K562 treated with DMSO at 1 percent for 48 hours (cell line): ENCODE results near the gene DR1. TPM values are rescaled to one million over a fixed set of nuclear protein-coding genes. Genes with fewer than 3 reads are reported as not detected.

Source experiments
- total RNA-seq: library from RNA; unstranded; fragments of 300-600 nt; gene quantifications from 2 replicates; pipeline ENCODE4 v1.2.3, GENCODE V29; 2022; ENCODE audit warnings: low replicate concordance; ENCODE audit errors: extremely low read depth

DR1 gene
- not detected in 2 replicates for total RNA-seq

GRCh38 chr1:93345633-93346420 is at the start of gene DR1:
DR1 (plus strand) TSS chr1:93345907; CDS start chr1:93346646, 739 bp downstream.

Other genes with a start within 250 kb of the DR1 start
- not detected in 2 replicates for gene TMED5, start 165.5 kb upstream of the DR1 start, total RNA-seq
- not detected in 2 replicates for gene CCDC18, start 165.2 kb upstream of the DR1 start, total RNA-seq
- gene FNBP1L, start 102.2 kb downstream of the DR1 start, total RNA-seq = not detected in 2 replicates